GM18951 (cell line): ENCODE measurements around the gene SYNPO2L.

Experiments
- POLR2A ChIP-seq: IDR thresholded peaks from 4 replicates; pipeline ENCODE4 v1.6.1; 2011; ENCODE audit warnings: mild to moderate bottlenecking; ENCODE audit not compliant: insufficient read length, insufficient read depth; ENCODE audit errors: extremely low read depth
- in situ Hi-C: fragments of 300-500 bp; cut with MboI; formaldehyde crosslinking; loops from one replicate; pipeline ENCODE4 v1.12.0; 2022; ENCODE audit warnings: low sequenced_read_pairs, mixed read lengths, inconsistent platforms; ENCODE audit not compliant: unreplicated experiment

Gene SYNPO2L

DNA sequence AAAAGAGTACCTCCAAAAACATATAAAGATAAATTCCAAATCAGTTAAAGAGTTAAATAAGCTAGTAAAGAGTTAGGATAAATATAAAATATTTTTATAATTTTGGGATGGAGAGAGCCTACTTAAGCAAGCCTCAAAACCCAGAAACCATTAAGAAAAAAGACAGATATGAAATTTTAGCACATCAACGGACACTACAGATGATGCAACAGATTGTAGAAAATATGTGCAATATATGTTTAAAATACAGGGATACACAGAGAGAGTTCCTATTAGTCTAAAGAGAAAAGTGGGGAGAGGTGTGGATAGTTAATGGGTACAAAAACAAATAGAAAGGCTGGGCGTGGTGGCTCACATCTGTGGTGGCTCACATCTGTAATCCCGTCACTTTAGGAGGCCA is 41.1 kb downstream of the SYNPO2L start:
- TF ChIP-seq POLR2A = no peak
- in situ Hi-C loops = no loop called here

DNA sequence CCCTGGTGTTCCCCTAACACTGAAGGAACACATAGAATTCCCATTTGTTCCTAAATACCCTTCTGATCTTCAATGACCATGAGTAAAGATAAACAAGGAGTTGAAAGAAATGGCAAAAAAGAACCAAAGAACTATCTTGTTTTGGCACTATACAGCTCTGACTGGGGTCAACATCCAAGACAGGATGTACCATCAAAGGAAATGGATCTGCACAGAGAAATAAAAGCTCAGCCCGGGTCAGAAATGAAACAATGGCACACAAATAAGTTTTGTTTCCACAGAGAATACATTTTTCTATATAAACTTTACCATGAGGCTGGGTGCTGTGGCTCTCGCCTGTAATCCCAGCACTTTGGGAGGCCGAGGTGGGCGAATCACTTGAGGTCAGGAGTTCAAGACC is 46.7 kb downstream of the SYNPO2L start:
- no peak for TF ChIP-seq POLR2A
- in situ Hi-C loops = no loop called here

- TF ChIP-seq POLR2A = no peak
Observed at GRCh38 chr10:73601486-73601921, 54.3 kb downstream of the SYNPO2L start.

DNA sequence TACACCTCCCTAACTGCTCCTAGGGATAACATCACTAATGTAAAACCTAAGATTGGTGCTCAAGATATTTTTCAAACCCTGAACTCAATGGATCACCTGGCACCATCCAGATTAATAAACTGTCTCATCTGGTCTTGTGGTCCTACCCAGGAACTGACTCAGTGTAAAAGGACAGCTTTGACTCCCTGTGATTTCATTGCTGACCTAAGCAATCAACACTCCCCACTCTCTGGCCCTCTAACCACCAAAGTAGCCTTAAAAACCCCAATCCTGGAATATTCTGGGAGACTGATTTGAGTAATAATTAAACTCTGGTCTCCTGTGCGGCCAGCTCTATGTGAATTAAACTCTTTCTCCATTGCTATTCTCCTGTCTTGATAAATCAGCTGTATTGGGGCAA is 58.5 kb downstream of the SYNPO2L start:
- no peak for TF ChIP-seq POLR2A
- in situ Hi-C loops = no loop called here

More at GRCh38 chr10:73601486-73601921, 54.3 kb downstream of the SYNPO2L start:
- in situ Hi-C loops = no loop called here
